HepG2 (cell line): ENCODE data around the gene NFATC3. TPM values are rescaled to one million over a fixed set of nuclear protein-coding genes. Genes with fewer than 3 reads are reported as not detected.

Experiments
- AKAP8 ChIP-seq: sonication (generic); formaldehyde crosslinking; IDR thresholded peaks from 2 replicates; pipeline ENCODE4 v1.5.1; 2020; ENCODE audit warnings: mild to moderate bottlenecking, missing genetic modification reagents
- CENPBD1 ChIP-seq: sonication (generic); formaldehyde crosslinking; IDR thresholded peaks from 2 replicates; pipeline ENCODE4 v1.8.0; 2022; ENCODE audit warnings: missing genetic modification reagents, low read depth, mild to moderate bottlenecking, borderline replicate concordance
- FOXP4 ChIP-seq: sonication (generic); formaldehyde crosslinking; IDR thresholded peaks from 2 replicates; pipeline ENCODE4 v1.4.0; 2020; ENCODE audit warnings: missing genetic modification reagents
- HNRNPL ChIP-seq: fragments of 200-400 bp; formaldehyde crosslinking; IDR thresholded peaks from 2 replicates; pipeline ENCODE4 v1.6.1; 2017; ENCODE audit warnings: mild to moderate bottlenecking, low read depth, low read length
- JUN ChIP-seq: sonication (generic); formaldehyde crosslinking; IDR thresholded peaks from 2 replicates; pipeline ENCODE4 v1.4.0; 2020; ENCODE audit warnings: mild to moderate bottlenecking, missing genetic modification reagents
- JUND ChIP-seq: sonication (generic); formaldehyde crosslinking; IDR thresholded peaks from 2 replicates; pipeline ENCODE4 v1.8.0; 2022; ENCODE audit warnings: mild to moderate bottlenecking, missing genetic modification reagents
- MAX ChIP-seq: IDR thresholded peaks from 2 replicates; pipeline ENCODE4 v1.6.1; 2012; ENCODE audit warnings: inconsistent platforms
- MIER3 ChIP-seq: IDR thresholded peaks from 2 replicates; pipeline ENCODE4 v1.6.1; 2016; ENCODE audit warnings: missing compliant biosample characterization, borderline replicate concordance
- MXD4 ChIP-seq: IDR thresholded peaks from 2 replicates; pipeline ENCODE4 v1.6.1; 2016; ENCODE audit warnings: mild to moderate bottlenecking, missing biosample characterization, missing genetic modification reagents
- NFKBIZ ChIP-seq: IDR thresholded peaks from 2 replicates; pipeline ENCODE4 v1.6.1; 2018; ENCODE audit warnings: missing genetic modification reagents, missing compliant biosample characterization
- POLR2G ChIP-seq: fragments of 200-400 bp; formaldehyde crosslinking; IDR thresholded peaks from 2 replicates; pipeline ENCODE4 v1.6.1; 2018; ENCODE audit warnings: mild to moderate bottlenecking, low read depth, low read length, moderate library complexity
- RARA ChIP-seq: IDR thresholded peaks from 2 replicates; pipeline ENCODE4 v1.6.1; 2016; ENCODE audit warnings: missing genetic modification reagents, missing compliant biosample characterization
- SAFB2 ChIP-seq: sonication (generic); formaldehyde crosslinking; IDR thresholded peaks from 2 replicates; pipeline ENCODE4 v1.5.1; 2020; ENCODE audit warnings: missing genetic modification reagents, low read depth, mild to moderate bottlenecking, borderline replicate concordance
- SAP130 ChIP-seq: IDR thresholded peaks from 2 replicates; pipeline ENCODE4 v1.6.1; 2016; ENCODE audit warnings: low read depth
- SP1 ChIP-seq, 2 experiments: fragments of 450-650 bp in 1 of 2; sonication (generic) in 1 of 2; formaldehyde crosslinking in 1 of 2; IDR thresholded peaks; 2 replicates each; pipeline versions ENCODE4 v1.4.0 to v1.6.1; 2016 to 2020; ENCODE audit warnings: missing genetic modification reagents in 1 of 2
- SSRP1 ChIP-seq: IDR thresholded peaks from 2 replicates; pipeline ENCODE4 v1.6.1; 2016; ENCODE audit warnings: control low read depth
- ZNF143 ChIP-seq: sonication (generic); formaldehyde crosslinking; IDR thresholded peaks from 2 replicates; pipeline ENCODE4 v1.4.0; 2020; ENCODE audit warnings: missing genetic modification reagents
- ZNF567 ChIP-seq: sonication (generic); formaldehyde crosslinking; IDR thresholded peaks from 2 replicates; pipeline ENCODE4 v1.8.1; 2023; ENCODE audit warnings: mild to moderate bottlenecking, missing genetic modification reagents, borderline replicate concordance
- ZNF782 ChIP-seq: sonication (generic); formaldehyde crosslinking; IDR thresholded peaks from 2 replicates; pipeline ENCODE4 v1.4.0; 2020; ENCODE audit warnings: missing genetic modification reagents, mild to moderate bottlenecking, borderline replicate concordance
- ZNF878 ChIP-seq: sonication (generic); formaldehyde crosslinking; IDR thresholded peaks from 2 replicates; pipeline ENCODE4 v1.8.1; 2023; ENCODE audit warnings: mild to moderate bottlenecking, missing genetic modification reagents, moderate library complexity
- polyA plus RNA-seq, 8 experiments: library from polyadenylated mRNA; depleted of rRNA in 3 of 8; stranded (reverse) in 7 of 8; unstranded in 1 of 8; fragments of >200 nt; fragmentation: Illumina TruSeq in 4 of 8; extraction: Trizol in 4 of 8; gene quantifications; 2 replicates each; pipeline versions ENCODE4 v1.2.1 to v1.2.3, GENCODE V29; 2011 to 2016; ENCODE audit warnings: low read depth in 4 of 8, missing spikeins in 1 of 8, mixed read lengths in 1 of 8; ENCODE audit not compliant: insufficient read depth in 1 of 8
- total RNA-seq, 5 experiments: library from RNA; depleted of rRNA; stranded (reverse); fragments of >200 nt; fragmentation: Illumina TruSeq; extraction: Trizol; gene quantifications; 2 replicates each; pipeline ENCODE4 v1.2.3, GENCODE V29; 2016; ENCODE audit warnings: low read depth in 1 of 5
- TF ChIP-seq, protein P1 (sequence below): sonication (generic); formaldehyde crosslinking; conservative IDR thresholded peaks from 2 replicates; pipeline ENCODE4 v1.4.0; 2020; ENCODE audit warnings: mild to moderate bottlenecking, missing genetic modification reagents, moderate library complexity
- TF ChIP-seq, protein P2 (sequence below): sonication (generic); formaldehyde crosslinking; IDR thresholded peaks from 2 replicates; pipeline ENCODE4 v1.4.0; 2020; ENCODE audit warnings: missing genetic modification reagents, mild to moderate bottlenecking, borderline replicate concordance

NFATC3 gene
- total and polyA plus RNA-seq, 2 of the 13 experiments (the other 11 are each of a cell fraction or from before 2014, with no cell fraction given) = 52.6 to 62.7 TPM

DNA sequence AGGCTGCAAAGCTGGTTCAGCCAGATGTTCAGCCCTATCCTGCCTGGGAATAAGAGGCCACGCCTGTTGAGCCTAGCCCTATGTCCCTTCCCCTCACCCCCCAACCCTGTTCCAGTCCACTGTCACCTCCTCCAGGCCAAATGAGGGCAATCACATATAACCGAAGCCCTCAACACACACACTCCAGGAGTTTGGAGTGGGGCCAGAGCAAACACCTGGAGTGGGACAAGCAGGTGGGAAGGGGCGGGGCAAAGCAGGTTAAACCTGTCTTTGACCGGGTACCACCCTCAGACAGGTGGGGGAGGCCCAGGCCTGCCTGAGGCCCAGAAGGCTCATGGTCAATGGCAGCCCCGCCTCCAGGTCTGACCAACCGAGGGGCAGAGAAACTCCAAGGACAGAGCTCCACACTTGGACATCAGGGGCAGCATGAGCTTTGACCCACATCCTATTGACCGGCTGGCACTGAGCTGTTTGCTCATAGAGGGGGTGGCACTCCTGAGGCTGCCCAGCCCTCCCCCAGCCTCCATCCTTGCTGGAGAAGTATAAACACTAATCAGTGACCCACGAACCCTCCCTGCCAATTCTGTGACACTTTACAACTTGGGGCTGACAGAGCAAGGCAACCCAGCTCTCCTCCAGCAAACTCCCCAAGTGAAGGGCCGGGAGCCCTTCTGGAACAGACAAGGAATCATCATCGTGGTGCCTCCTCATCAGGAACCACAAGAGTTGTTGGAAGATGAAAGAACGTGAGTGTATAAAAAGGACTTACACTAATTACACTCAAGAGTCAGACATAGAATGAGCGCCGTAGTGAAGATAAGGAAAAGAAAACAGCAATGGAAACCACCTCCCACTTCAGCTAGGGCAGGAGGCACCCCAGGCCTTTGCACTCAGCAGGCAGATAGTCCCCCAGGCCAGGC lies 149.3 kb downstream of the NFATC3 start (continued):
- TF ChIP-seq SP1 (IDR thresholded peaks at IDR 0.05) (no peak), SP1 (CRISPR knock-in tag; IDR thresholded peaks at IDR 0.05) (peak; percentile 48; the same call in 1 of the 2 replicates), JUN (CRISPR knock-in tag) (0 out of 2 replicates have a peak, but pooled peaks have one; percentile 29), AKAP8 (CRISPR knock-in tag) (peak; percentile 80), ZNF567 (CRISPR knock-in tag) (peak; percentile 98; the same call in 1 of the 2 replicates), ZNF143 (CRISPR knock-in tag) (peak; percentile 58; the same call in 1 of the 2 replicates), JUND (CRISPR knock-in tag) (peak; percentile 59; the same call in 1 of the 2 replicates), POLR2G (peak; percentile 66), FOXP4 (CRISPR knock-in tag) (peak; percentile 77; the same call in 1 of the 2 replicates), ZNF878 (CRISPR knock-in tag) (peak; percentile 37; the same call in 1 of the 2 replicates), NFKBIZ (CRISPR knock-in tag) (peak; percentile 70; the same call in 1 of the 2 replicates), SAP130 (CRISPR knock-in tag) (peak; percentile 79), SSRP1 (CRISPR knock-in tag) (peak; percentile 71), SAFB2 (CRISPR knock-in tag) (peak; percentile 38; the same call in 1 of the 2 replicates), MIER3 (CRISPR knock-in tag) (peak; percentile 37; the same call in 1 of the 2 replicates), ZNF782 (CRISPR knock-in tag) (peak; percentile 85; the same call in 1 of the 2 replicates), MAX (peak; percentile 66; the same call in 1 of the 2 replicates), MXD4 (CRISPR knock-in tag) (no peak), RARA (CRISPR knock-in tag) (peak; percentile 96), CENPBD1 (CRISPR knock-in tag) (no peak), HNRNPL (peak; percentile 96)
- TF ChIP-seq, protein P1, sequence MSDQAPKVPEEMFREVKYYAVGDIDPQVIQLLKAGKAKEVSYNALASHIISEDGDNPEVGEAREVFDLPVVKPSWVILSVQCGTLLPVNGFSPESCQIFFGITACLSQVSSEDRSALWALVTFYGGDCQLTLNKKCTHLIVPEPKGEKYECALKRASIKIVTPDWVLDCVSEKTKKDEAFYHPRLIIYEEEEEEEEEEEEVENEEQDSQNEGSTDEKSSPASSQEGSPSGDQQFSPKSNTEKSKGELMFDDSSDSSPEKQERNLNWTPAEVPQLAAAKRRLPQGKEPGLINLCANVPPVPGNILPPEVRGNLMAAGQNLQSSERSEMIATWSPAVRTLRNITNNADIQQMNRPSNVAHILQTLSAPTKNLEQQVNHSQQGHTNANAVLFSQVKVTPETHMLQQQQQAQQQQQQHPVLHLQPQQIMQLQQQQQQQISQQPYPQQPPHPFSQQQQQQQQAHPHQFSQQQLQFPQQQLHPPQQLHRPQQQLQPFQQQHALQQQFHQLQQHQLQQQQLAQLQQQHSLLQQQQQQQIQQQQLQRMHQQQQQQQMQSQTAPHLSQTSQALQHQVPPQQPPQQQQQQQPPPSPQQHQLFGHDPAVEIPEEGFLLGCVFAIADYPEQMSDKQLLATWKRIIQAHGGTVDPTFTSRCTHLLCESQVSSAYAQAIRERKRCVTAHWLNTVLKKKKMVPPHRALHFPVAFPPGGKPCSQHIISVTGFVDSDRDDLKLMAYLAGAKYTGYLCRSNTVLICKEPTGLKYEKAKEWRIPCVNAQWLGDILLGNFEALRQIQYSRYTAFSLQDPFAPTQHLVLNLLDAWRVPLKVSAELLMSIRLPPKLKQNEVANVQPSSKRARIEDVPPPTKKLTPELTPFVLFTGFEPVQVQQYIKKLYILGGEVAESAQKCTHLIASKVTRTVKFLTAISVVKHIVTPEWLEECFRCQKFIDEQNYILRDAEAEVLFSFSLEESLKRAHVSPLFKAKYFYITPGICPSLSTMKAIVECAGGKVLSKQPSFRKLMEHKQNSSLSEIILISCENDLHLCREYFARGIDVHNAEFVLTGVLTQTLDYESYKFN = peak; percentile 91
- TF ChIP-seq, protein P2, sequence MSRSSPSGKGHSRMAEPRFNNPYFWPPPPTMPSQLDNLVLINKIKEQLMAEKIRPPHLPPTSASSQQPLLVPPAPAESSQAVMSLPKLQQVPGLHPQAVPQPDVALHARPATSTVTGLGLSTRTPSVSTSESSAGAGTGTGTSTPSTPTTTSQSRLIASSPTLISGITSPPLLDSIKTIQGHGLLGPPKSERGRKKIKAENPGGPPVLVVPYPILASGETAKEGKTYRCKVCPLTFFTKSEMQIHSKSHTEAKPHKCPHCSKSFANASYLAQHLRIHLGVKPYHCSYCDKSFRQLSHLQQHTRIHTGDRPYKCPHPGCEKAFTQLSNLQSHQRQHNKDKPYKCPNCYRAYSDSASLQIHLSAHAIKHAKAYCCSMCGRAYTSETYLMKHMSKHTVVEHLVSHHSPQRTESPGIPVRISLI = no peak
